CD4-positive, alpha-beta T cell (primary cell): ENCODE results near the gene GALNT7. TPM values are rescaled to one million over a fixed set of nuclear protein-coding genes. Genes with fewer than 3 reads are reported as not detected.

Source experiments
- ATAC-seq: fragments of 200-7000 bp; cut with Tn5 transposase; one replicate; pipeline ENCODE4 v1.10.0; 2022; ENCODE audit warnings: mild to moderate bottlenecking; ENCODE audit not compliant: poor library complexity
- CTCF ChIA-PET: fragments of 350-600 bp; sonication (Branson Sonifier 250); formaldehyde crosslinking; loops from one replicate; lab custom pipeline; 2021; ENCODE audit warnings: antibody characterized with exemption, inconsistent platforms; lab: Charles Lee
- POLR2A ChIA-PET: fragments of 350-600 bp; sonication (Branson Sonifier 250); formaldehyde crosslinking; loops from one replicate; lab custom pipeline; 2021; ENCODE audit warnings: antibody characterized with exemption, inconsistent platforms; lab: Charles Lee
- DNase-seq, 14 experiments: peaks; one replicate each; pipeline ENCODE4 v3.0.0-alpha.2; 2013 to 2020; ENCODE audit warnings: mixed read lengths in 2 of 14
- H3K27ac ChIP-seq, 2 donors: one replicate each; pipeline versions ENCODE4 v1.5.1 to v1.7.0; 2013; ENCODE audit warnings: low read length in 2 of 2, low read depth in 1 of 2, mild to moderate bottlenecking in 1 of 2
- H3K27me3 ChIP-seq, 2 experiments: 1 replicate in 1 of 2; 2 replicates in 1 of 2; pipeline versions ENCODE4 v1.6.1 to v1.7.0; 2013; ENCODE audit warnings: low read length in 2 of 2, control low read depth in 1 of 2, mild to moderate bottlenecking in 1 of 2, moderate library complexity in 1 of 2; ENCODE audit not compliant: insufficient read depth in 2 of 2, control insufficient read depth in 1 of 2
- H3K36me3 ChIP-seq: one replicate; pipeline ENCODE4 v1.6.1; 2013; ENCODE audit warnings: low read length, control low read depth; ENCODE audit not compliant: insufficient read depth
- H3K4me1 ChIP-seq: one replicate; pipeline ENCODE4 v1.6.1; 2013; ENCODE audit warnings: low read length, control low read depth; ENCODE audit not compliant: insufficient read depth
- H3K4me3 ChIP-seq: one replicate; pipeline ENCODE4 v1.5.1; 2013; ENCODE audit warnings: mild to moderate bottlenecking, low read length, moderate library complexity
- H3K9me3 ChIP-seq, 2 experiments: 1 replicate in 1 of 2; 2 replicates in 1 of 2; pipeline versions ENCODE4 v1.6.1 to v1.7.0; 2013; ENCODE audit warnings: low read length in 2 of 2, mild to moderate bottlenecking in 2 of 2, control low read depth in 1 of 2, moderate library complexity in 1 of 2; ENCODE audit not compliant: control insufficient read depth in 1 of 2, insufficient read depth in 1 of 2
- H3K27ac Mint-ChIP-seq: one replicate; pipeline ENCODE4 v1.8.0; 2020; ENCODE audit warnings: mixed read lengths
- H3K27me3 Mint-ChIP-seq: one replicate; pipeline ENCODE4 v1.8.0; 2021; ENCODE audit warnings: mixed read lengths
- H3K36me3 Mint-ChIP-seq: one replicate; pipeline ENCODE4 v1.8.0; 2021; ENCODE audit warnings: low read depth, mixed read lengths
- H3K4me1 Mint-ChIP-seq: one replicate; pipeline ENCODE4 v1.8.0; 2021; ENCODE audit warnings: low read depth, mixed read lengths
- H3K4me3 Mint-ChIP-seq: one replicate; pipeline ENCODE4 v1.8.0; 2020; ENCODE audit warnings: mild to moderate bottlenecking, mixed read lengths
- H3K9me3 Mint-ChIP-seq: one replicate; pipeline ENCODE4 v1.8.0; 2020; ENCODE audit warnings: mixed read lengths
- CTCF ChIP-seq: fragments of 200-600 bp; IDR thresholded peaks from one replicate; pipeline ENCODE4 v1.8.0; 2022; ENCODE audit warnings: antibody characterized with exemption, mild to moderate bottlenecking
- intact Hi-C, 2 experiments: fragments of 100-400 bp; cut with DNase I in 1 of 2; cut with micrococcal nuclease in 1 of 2; formaldehyde crosslinking; loops; one replicate each; pipeline versions ENCODE4 v1.15.1 to v1.9.0; 2023 to 2025; cut with DNase I, micrococcal nuclease
- total RNA-seq, 174 experiments: library from RNA in 2 of 174; stranded (reverse) in 2 of 174; gene quantifications; one replicate each; pipeline ENCODE4 v1.2.3 and lab custom pipeline; 2021 to 2026

The GALNT7 gene
- total RNA-seq, 2 experiments from 2014 or later = 4.6 to 4.8 TPM

DNA sequence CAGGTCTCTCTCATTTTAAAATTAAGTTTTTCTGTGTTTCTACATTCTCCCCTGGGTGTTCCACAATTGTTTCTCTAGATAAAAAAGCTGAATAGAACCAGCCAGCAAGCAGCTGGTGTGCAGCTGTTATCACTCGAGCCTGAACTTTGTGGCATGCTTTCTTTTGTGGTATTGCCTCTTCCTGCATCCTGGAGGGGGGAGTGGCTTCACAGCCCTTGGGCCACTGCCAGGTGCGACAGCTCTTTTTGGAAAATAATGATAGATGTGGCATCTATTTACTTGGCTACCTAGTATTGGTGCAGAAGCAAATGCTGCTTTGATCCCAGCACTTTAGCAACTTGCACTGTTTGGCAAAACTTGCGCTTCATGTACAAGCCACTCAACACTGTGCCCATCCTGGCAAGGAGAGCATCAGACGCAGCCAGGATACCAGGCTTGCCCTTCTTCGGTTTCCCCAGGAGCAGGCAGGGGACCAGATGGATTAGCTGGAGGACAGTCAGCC, 96.1 kb downstream of the GALNT7 start:
- Histone ChIP-seq H3K4me1 (peaks cover 12% of the 10 kb centered on the region), H3K36me3 (no peaks in the 10 kb centered on the region), H3K9me3 (no peaks in the 10 kb centered on the region), H3K27ac (no peak overlapping the region), H3K4me3 (no peak overlapping the region), H3K27me3 (no peaks in the 10 kb centered on the region)
- peaks cover 33% of the 10 kb centered on the region for H3K4me1 Mint-ChIP-seq
- TF ChIP-seq CTCF = no peak
- no peaks in the 10 kb centered on the region for H3K9me3 Mint-ChIP-seq
- H3K27ac Mint-ChIP-seq = peak overlapping the region; percentile 58
- peak overlapping the region; percentile 16 for H3K4me3 Mint-ChIP-seq
- no peaks in the 10 kb centered on the region for H3K27me3 Mint-ChIP-seq
- no peaks in the 10 kb centered on the region for H3K36me3 Mint-ChIP-seq
- intact Hi-C loops = no loop called here
- DNase-seq (peak in 12 of 14 experiments; percentile 9 to 60 (median 34)), ATAC-seq (peak; percentile 85)
- POLR2A ChIA-PET = interaction anchor here (0.6 to 1.3 kb wide), 3 partner anchors 69 to 251 kb away, joined by 3 to 9 read pairs (median 4); partner anchors contain the start of gene HMGB2
- CTCF ChIA-PET = interaction anchor here (0.9 kb wide), 1 partner anchor 11 kb away, joined by 3 read pairs; no protein-coding TSS in a partner anchor

GRCh38 chr4:173265751-173266150, 97.1 kb downstream of the GALNT7 start:
- ChIA-PET CTCF (no interaction called here), POLR2A (interaction anchor here (0.5 kb wide), 1 partner anchor 228 kb away, joined by 4 read pairs; no protein-coding TSS in a partner anchor)
- peaks cover 36% of the 10 kb centered on the region for H3K4me1 Mint-ChIP-seq
- Histone ChIP-seq H3K27me3 (no peaks in the 10 kb centered on the region), H3K4me3 (no peak overlapping the region), H3K36me3 (no peaks in the 10 kb centered on the region), H3K4me1 (peaks cover 12% of the 10 kb centered on the region), H3K27ac (no peak overlapping the region), H3K9me3 (no peaks in the 10 kb centered on the region)
- no peak overlapping the region for H3K27ac Mint-ChIP-seq
- TF ChIP-seq CTCF = no peak
- no peaks in the 10 kb centered on the region for H3K27me3 Mint-ChIP-seq
- H3K4me3 Mint-ChIP-seq = no peak overlapping the region
- ATAC-seq (no peak), DNase-seq (no peak)
- no peaks in the 10 kb centered on the region for H3K9me3 Mint-ChIP-seq
- H3K36me3 Mint-ChIP-seq = peaks cover 2% of the 10 kb centered on the region
- intact Hi-C loops = no loop called here

GRCh38 chr4:173267711-173268110, 99.1 kb downstream of the GALNT7 start:
- Mint-ChIP-seq H3K4me3 (no peak overlapping the region), H3K4me1 (peaks cover 39% of the 10 kb centered on the region), H3K27me3 (no peaks in the 10 kb centered on the region), H3K27ac (no peak overlapping the region), H3K9me3 (peaks cover 1% of the 10 kb centered on the region), H3K36me3 (peaks cover 14% of the 10 kb centered on the region)
- ATAC-seq = no peak
- intact Hi-C loops = no loop called here
- H3K4me1 ChIP-seq = peaks cover 12% of the 10 kb centered on the region
- ChIA-PET CTCF (no interaction called here), POLR2A (no interaction called here)
- no peaks in the 10 kb centered on the region for H3K27me3 ChIP-seq
- no peak overlapping the region for H3K27ac ChIP-seq
- H3K4me3 ChIP-seq = no peak overlapping the region
- H3K36me3 ChIP-seq = no peaks in the 10 kb centered on the region
- DNase-seq = no peak
- H3K9me3 ChIP-seq = no peaks in the 10 kb centered on the region
- no peak for TF ChIP-seq CTCF
